HUES64 (cell line): Measurements from ENCODE around the gene HSPA12A.

Source experiments
- H3K27ac ChIP-seq: 2 replicates; pipeline ENCODE4 v1.7.0; 2013; ENCODE audit warnings: low read depth, low read length, inconsistent platforms
- H3K27me3 ChIP-seq: 2 replicates; pipeline ENCODE4 v1.6.1; 2013; ENCODE audit warnings: mild to moderate bottlenecking, low read length; ENCODE audit not compliant: insufficient read depth
- H3K36me3 ChIP-seq: 2 replicates; pipeline ENCODE4 v1.6.1; 2013; ENCODE audit warnings: mild to moderate bottlenecking, low read length; ENCODE audit not compliant: insufficient read depth
- H3K4me1 ChIP-seq: 2 replicates; pipeline ENCODE4 v1.6.1; 2013; ENCODE audit warnings: mild to moderate bottlenecking, low read length, moderate library complexity; ENCODE audit not compliant: insufficient read depth
- H3K4me3 ChIP-seq: 2 replicates; pipeline ENCODE4 v1.5.1; 2013; ENCODE audit warnings: mild to moderate bottlenecking, low read length, moderate library complexity
- H3K9ac ChIP-seq: 2 replicates; pipeline ENCODE4 v1.6.1; 2013; ENCODE audit warnings: mild to moderate bottlenecking, low read depth, low read length
- H3K9me3 ChIP-seq: 2 replicates; pipeline ENCODE4 v1.6.1; 2013; ENCODE audit warnings: low read depth, low read length; ENCODE audit not compliant: insufficient read depth
- WGBS: fragments of 150-250, 120-280 bp; methylation state at CpG from one replicate; pipeline ENCODE4 v1.1.7; 2013; ENCODE audit warnings: missing lambda C conversion rate; 5-methylcytosine and 5-hydroxymethylcytosine counted together

The HSPA12A gene

GRCh38 chr10:116659049-116659670 is 83.2 kb downstream of the HSPA12A start:
- no peak overlapping the region for H3K9ac ChIP-seq
- 88% methylated on average over 9 of the region's 10 CpGs for WGBS
- peaks cover 6% of the 10 kb centered on the region for H3K36me3 ChIP-seq
- H3K27ac ChIP-seq = no peak overlapping the region
- H3K9me3 ChIP-seq = no peaks in the 10 kb centered on the region
- no peaks in the 10 kb centered on the region for H3K27me3 ChIP-seq
- no peak overlapping the region for H3K4me3 ChIP-seq
- H3K4me1 ChIP-seq = no peaks in the 10 kb centered on the region

- no peaks in the 10 kb centered on the region for H3K36me3 ChIP-seq
- H3K9ac ChIP-seq = no peak overlapping the region
- H3K27me3 ChIP-seq = no peaks in the 10 kb centered on the region
- H3K27ac ChIP-seq = no peak overlapping the region
- H3K4me1 ChIP-seq = no peaks in the 10 kb centered on the region
- H3K4me3 ChIP-seq = no peak overlapping the region
- 87% methylated on average over 5 of the region's 5 CpGs for WGBS
- no peaks in the 10 kb centered on the region for H3K9me3 ChIP-seq
These were observed 84.4 kb downstream of the HSPA12A start for GRCh38 chr10:116657863-116658551.

- no peaks in the 10 kb centered on the region for H3K36me3 ChIP-seq
- no peaks in the 10 kb centered on the region for H3K4me1 ChIP-seq
- H3K9ac ChIP-seq = no peak overlapping the region
- H3K27ac ChIP-seq = no peak overlapping the region
- no peaks in the 10 kb centered on the region for H3K9me3 ChIP-seq
- H3K4me3 ChIP-seq = no peak overlapping the region
- no peaks in the 10 kb centered on the region for H3K27me3 ChIP-seq
- 88% methylated on average over 4 of the region's 4 CpGs for WGBS
These were observed 86.3 kb downstream of the HSPA12A start for GRCh38 chr10:116656044-116656443.

GRCh38 chr10:116655568-116655967 is 86.8 kb downstream of the HSPA12A start:
- Histone ChIP-seq H3K9me3 (no peaks in the 10 kb centered on the region), H3K9ac (no peak overlapping the region), H3K27ac (no peak overlapping the region), H3K36me3 (no peaks in the 10 kb centered on the region), H3K27me3 (no peaks in the 10 kb centered on the region), H3K4me3 (no peak overlapping the region), H3K4me1 (no peaks in the 10 kb centered on the region)
- WGBS = 98% methylated on average over 2 of the region's 2 CpGs

GRCh38 chr10:116654816-116655215 is 87.5 kb downstream of the HSPA12A start:
- H3K27me3 ChIP-seq = no peaks in the 10 kb centered on the region
- no peak overlapping the region for H3K27ac ChIP-seq
- H3K4me1 ChIP-seq = no peaks in the 10 kb centered on the region
- no peaks in the 10 kb centered on the region for H3K9me3 ChIP-seq
- no peak overlapping the region for H3K9ac ChIP-seq
- H3K4me3 ChIP-seq = no peak overlapping the region
- WGBS = 68% methylated on average over 4 of the region's 4 CpGs
- no peaks in the 10 kb centered on the region for H3K36me3 ChIP-seq

- no peaks in the 10 kb centered on the region for H3K36me3 ChIP-seq
- H3K9me3 ChIP-seq = no peaks in the 10 kb centered on the region
- no CpG with 5 or more reads among the region's 1 CpG for WGBS
- no peak overlapping the region for H3K9ac ChIP-seq
- no peak overlapping the region for H3K4me3 ChIP-seq
- no peak overlapping the region for H3K27ac ChIP-seq
- H3K4me1 ChIP-seq = no peaks in the 10 kb centered on the region
- no peaks in the 10 kb centered on the region for H3K27me3 ChIP-seq
These were observed 88.5 kb downstream of the HSPA12A start for GRCh38 chr10:116653885-116654284.

GRCh38 chr10:116648903-116649302 is 93.5 kb downstream of the HSPA12A start:
- no peak overlapping the region for H3K9ac ChIP-seq
- H3K27ac ChIP-seq = no peak overlapping the region
- no peaks in the 10 kb centered on the region for H3K36me3 ChIP-seq
- H3K4me3 ChIP-seq = no peak overlapping the region
- no peaks in the 10 kb centered on the region for H3K9me3 ChIP-seq
- 90% methylated on average over 8 of the region's 8 CpGs for WGBS
- H3K27me3 ChIP-seq = no peaks in the 10 kb centered on the region
- no peaks in the 10 kb centered on the region for H3K4me1 ChIP-seq

GRCh38 chr10:116646502-116646901 is 95.9 kb downstream of the HSPA12A start:
- H3K27me3 ChIP-seq = no peaks in the 10 kb centered on the region
- no peaks in the 10 kb centered on the region for H3K4me1 ChIP-seq
- H3K27ac ChIP-seq = no peak overlapping the region
- no peak overlapping the region for H3K9ac ChIP-seq
- H3K36me3 ChIP-seq = no peaks in the 10 kb centered on the region
- H3K4me3 ChIP-seq = no peak overlapping the region
- WGBS = 97% methylated on average over 5 of the region's 5 CpGs
- no peaks in the 10 kb centered on the region for H3K9me3 ChIP-seq

GRCh38 chr10:116637830-116638229 is 104.5 kb downstream of the HSPA12A start:
- WGBS = 65% methylated on average over 1 of the region's 1 CpG
- H3K27me3 ChIP-seq = no peaks in the 10 kb centered on the region
- H3K4me1 ChIP-seq = no peaks in the 10 kb centered on the region
- no peak overlapping the region for H3K4me3 ChIP-seq
- no peaks in the 10 kb centered on the region for H3K9me3 ChIP-seq
- no peak overlapping the region for H3K27ac ChIP-seq
- no peaks in the 10 kb centered on the region for H3K36me3 ChIP-seq
- no peak overlapping the region for H3K9ac ChIP-seq

DNA sequence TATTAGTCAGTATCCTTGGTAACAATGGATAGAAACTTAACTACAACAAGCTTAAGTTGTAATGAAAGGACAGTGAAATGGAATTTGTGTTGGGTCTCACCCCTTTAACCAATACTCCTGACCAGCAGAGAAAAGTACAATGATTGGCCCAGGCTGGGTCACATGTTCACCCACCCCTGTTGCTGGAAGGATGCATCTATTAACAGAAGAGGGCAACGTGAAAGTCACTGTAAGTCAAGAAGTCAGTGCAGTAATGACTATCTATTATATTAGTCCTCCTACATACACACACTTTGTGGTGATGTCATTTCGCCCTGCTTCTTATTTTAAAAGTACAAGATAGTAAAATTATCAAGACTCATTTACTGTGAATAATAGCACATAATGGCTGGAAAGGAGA is 105.4 kb downstream of the HSPA12A start:
- 25% methylated on average over 1 of the region's 2 CpGs for WGBS
- Histone ChIP-seq H3K4me1 (no peaks in the 10 kb centered on the region), H3K9ac (no peak overlapping the region)

DNA sequence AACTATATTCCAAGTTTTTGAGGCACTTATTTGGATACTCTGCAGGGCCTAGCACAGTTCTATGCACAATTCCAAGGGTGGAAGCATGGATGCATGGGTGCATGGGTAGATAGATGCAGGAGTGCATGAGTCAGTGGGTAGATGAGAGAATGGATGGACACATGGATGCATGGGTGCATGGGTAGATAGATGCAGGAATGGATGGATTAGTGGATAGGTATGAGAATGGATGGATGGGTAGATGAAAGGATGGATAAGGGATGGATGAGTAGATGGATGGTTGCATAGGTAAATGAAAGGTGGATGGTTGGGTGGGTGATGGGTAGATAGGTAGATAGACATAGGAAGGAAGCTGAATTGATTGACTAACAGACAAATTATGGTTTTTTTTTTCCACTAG is 106.0 kb downstream of the HSPA12A start:
- no peak overlapping the region for H3K27ac ChIP-seq
- H3K9me3 ChIP-seq = no peaks in the 10 kb centered on the region
- no peaks in the 10 kb centered on the region for H3K4me1 ChIP-seq
- no peak overlapping the region for H3K4me3 ChIP-seq
- H3K9ac ChIP-seq = no peak overlapping the region
- H3K36me3 ChIP-seq = no peaks in the 10 kb centered on the region
- no peaks in the 10 kb centered on the region for H3K27me3 ChIP-seq

More for the DNA sequence above, 105.4 kb downstream of the HSPA12A start:
- H3K27ac ChIP-seq = no peak overlapping the region
- H3K27me3 ChIP-seq = no peaks in the 10 kb centered on the region
- no peaks in the 10 kb centered on the region for H3K36me3 ChIP-seq
- H3K4me3 ChIP-seq = no peak overlapping the region
- no peaks in the 10 kb centered on the region for H3K9me3 ChIP-seq
